ENCODE results near the gene GATB.
"Not testable (repeated sequence)": the region's sequence is repeated elsewhere in the genome, so short reads cannot be mapped to it uniquely, and the experiment has no call there.

GATB gene

GRCh38 chr4:151731670-151732069, 29.1 kb downstream of the GATB start:
- H3K9me3 ChIP-seq (ENCODE audit: control insufficient read depth, insufficient read depth, low read length): peaks cover 11% of the 10 kb centered on the region; the same call in 1 of the 2 replicates
- H3K9ac ChIP-seq (ENCODE audit: low read depth, low read length); H3K4me1 ChIP-seq (ENCODE audit: insufficient read depth, low read length); H3K36me3 ChIP-seq (ENCODE audit: insufficient read depth, low read length): not testable (repeated sequence)

GRCh38 chr4:151729731-151730559, 30.9 kb downstream of the GATB start:
- no peaks in the 10 kb centered on the region for H3K36me3 ChIP-seq (ENCODE audit: insufficient read depth, low read length)
- H3K4me1 ChIP-seq (ENCODE audit: insufficient read depth, low read length): no peaks in the 10 kb centered on the region; the same call in 1 of the 2 replicates
- H3K9ac ChIP-seq (ENCODE audit: low read depth, low read length): no peak overlapping the region
- H3K9me3 ChIP-seq (ENCODE audit: control insufficient read depth, insufficient read depth, low read length): peaks cover 3% of the 10 kb centered on the region; the same call in 1 of the 2 replicates

GRCh38 chr4:151728679-151729078, 32.1 kb downstream of the GATB start:
- no peak overlapping the region for H3K9ac ChIP-seq (ENCODE audit: low read depth, low read length)
- H3K4me1 ChIP-seq (ENCODE audit: insufficient read depth, low read length): no peaks in the 10 kb centered on the region; the same call in 1 of the 2 replicates
- H3K9me3 ChIP-seq (ENCODE audit: control insufficient read depth, insufficient read depth, low read length): peaks cover 2% of the 10 kb centered on the region; the same call in 1 of the 2 replicates
- no peaks in the 10 kb centered on the region for H3K36me3 ChIP-seq (ENCODE audit: insufficient read depth, low read length)

- H3K9me3 ChIP-seq (ENCODE audit: control insufficient read depth, insufficient read depth, low read length): peaks cover 2% of the 10 kb centered on the region; the same call in 1 of the 2 replicates
- H3K9ac ChIP-seq (ENCODE audit: low read depth, low read length): no peak overlapping the region
- H3K36me3 ChIP-seq (ENCODE audit: insufficient read depth, low read length): no peaks in the 10 kb centered on the region
- no peaks in the 10 kb centered on the region; the same call in 1 of the 2 replicates for H3K4me1 ChIP-seq (ENCODE audit: insufficient read depth, low read length)
Observed at GRCh38 chr4:151728006-151728405, 32.8 kb downstream of the GATB start.

GRCh38 chr4:151727365-151727764, 33.4 kb downstream of the GATB start:
- Histone ChIP-seq H3K9me3 (ENCODE audit: control insufficient read depth, insufficient read depth, low read length) (peaks cover 2% of the 10 kb centered on the region; the same call in 1 of the 2 replicates), H3K36me3 (ENCODE audit: insufficient read depth, low read length) (no peaks in the 10 kb centered on the region), H3K4me1 (ENCODE audit: insufficient read depth, low read length) (no peaks in the 10 kb centered on the region; the same call in 1 of the 2 replicates), H3K9ac (ENCODE audit: low read depth, low read length) (no peak overlapping the region)

GRCh38 chr4:151725087-151725486, 35.7 kb downstream of the GATB start:
- no peak overlapping the region for H3K9ac ChIP-seq (ENCODE audit: low read depth, low read length)
- no peaks in the 10 kb centered on the region for H3K9me3 ChIP-seq (ENCODE audit: control insufficient read depth, insufficient read depth, low read length)
- no peaks in the 10 kb centered on the region for H3K36me3 ChIP-seq (ENCODE audit: insufficient read depth, low read length)
- no peaks in the 10 kb centered on the region; the same call in 1 of the 2 replicates for H3K4me1 ChIP-seq (ENCODE audit: insufficient read depth, low read length)

- Histone ChIP-seq H3K4me1 (ENCODE audit: insufficient read depth, low read length) (0 out of 2 replicates have a peak, but pooled peaks cover 5% of the 10 kb centered on the region), H3K36me3 (ENCODE audit: insufficient read depth, low read length) (no peaks in the 10 kb centered on the region), H3K9ac (ENCODE audit: low read depth, low read length) (no peak overlapping the region), H3K9me3 (ENCODE audit: control insufficient read depth, insufficient read depth, low read length) (no peaks in the 10 kb centered on the region)
Observed at GRCh38 chr4:151721916-151722315, 38.9 kb downstream of the GATB start.

GRCh38 chr4:151721466-151721865, 39.3 kb downstream of the GATB start:
- Histone ChIP-seq H3K4me1 (ENCODE audit: insufficient read depth, low read length) (0 out of 2 replicates have a peak, but pooled peaks cover 5% of the 10 kb centered on the region), H3K36me3 (ENCODE audit: insufficient read depth, low read length) (no peaks in the 10 kb centered on the region), H3K9me3 (ENCODE audit: control insufficient read depth, insufficient read depth, low read length) (no peaks in the 10 kb centered on the region), H3K9ac (ENCODE audit: low read depth, low read length) (no peak overlapping the region)

GRCh38 chr4:151719956-151720334, 40.9 kb downstream of the GATB start:
- Histone ChIP-seq H3K36me3 (ENCODE audit: insufficient read depth, low read length) (no peaks in the 10 kb centered on the region), H3K9me3 (ENCODE audit: control insufficient read depth, insufficient read depth, low read length) (no peaks in the 10 kb centered on the region), H3K4me1 (ENCODE audit: insufficient read depth, low read length) (0 out of 2 replicates have a peak, but pooled peaks cover 5% of the 10 kb centered on the region), H3K9ac (ENCODE audit: low read depth, low read length) (no peak overlapping the region)

- H3K36me3 ChIP-seq (ENCODE audit: insufficient read depth, low read length): no peaks in the 10 kb centered on the region
- H3K4me1 ChIP-seq (ENCODE audit: insufficient read depth, low read length): 0 out of 2 replicates have a peak, but pooled peaks cover 5% of the 10 kb centered on the region
- H3K9me3 ChIP-seq (ENCODE audit: control insufficient read depth, insufficient read depth, low read length): no peaks in the 10 kb centered on the region
- no peak overlapping the region for H3K9ac ChIP-seq (ENCODE audit: low read depth, low read length)
Observed at GRCh38 chr4:151718984-151719955, 41.5 kb downstream of the GATB start.

GRCh38 chr4:151717909-151718628, 42.7 kb downstream of the GATB start:
- Histone ChIP-seq H3K36me3 (ENCODE audit: insufficient read depth, low read length) (no peaks in the 10 kb centered on the region), H3K9ac (ENCODE audit: low read depth, low read length) (no peak overlapping the region), H3K9me3 (ENCODE audit: control insufficient read depth, insufficient read depth, low read length) (no peaks in the 10 kb centered on the region), H3K4me1 (ENCODE audit: insufficient read depth, low read length) (0 out of 2 replicates have a peak, but pooled peaks cover 5% of the 10 kb centered on the region)

GRCh38 chr4:151717314-151717713, 43.5 kb downstream of the GATB start:
- Histone ChIP-seq H3K36me3 (ENCODE audit: insufficient read depth, low read length) (no peaks in the 10 kb centered on the region), H3K4me1 (ENCODE audit: insufficient read depth, low read length) (0 out of 2 replicates have a peak, but pooled peaks cover 5% of the 10 kb centered on the region), H3K9ac (ENCODE audit: low read depth, low read length) (no peak overlapping the region), H3K9me3 (ENCODE audit: control insufficient read depth, insufficient read depth, low read length) (no peaks in the 10 kb centered on the region)

- Histone ChIP-seq H3K9me3 (ENCODE audit: control insufficient read depth, insufficient read depth, low read length) (no peaks in the 10 kb centered on the region), H3K4me1 (ENCODE audit: insufficient read depth, low read length) (0 out of 2 replicates have a peak, but pooled peaks cover 5% of the 10 kb centered on the region), H3K36me3 (ENCODE audit: insufficient read depth, low read length) (no peaks in the 10 kb centered on the region), H3K9ac (ENCODE audit: low read depth, low read length) (no peak overlapping the region)
Observed at GRCh38 chr4:151716324-151716723, 44.5 kb downstream of the GATB start.

- Histone ChIP-seq H3K36me3 (ENCODE audit: insufficient read depth, low read length) (no peaks in the 10 kb centered on the region), H3K9ac (ENCODE audit: low read depth, low read length) (no peak overlapping the region), H3K9me3 (ENCODE audit: control insufficient read depth, insufficient read depth, low read length) (no peaks in the 10 kb centered on the region), H3K4me1 (ENCODE audit: insufficient read depth, low read length) (0 out of 2 replicates have a peak, but pooled peaks cover 5% of the 10 kb centered on the region)
Observed at GRCh38 chr4:151715881-151716280, 44.9 kb downstream of the GATB start.
